ENCODE results near the gene IGDCC3.

Gene IGDCC3

GRCh38 chr15:65300924-65301441 is 76.8 kb downstream of the IGDCC3 start:
- DNase-seq (ENCODE audit: low read depth in 2 of 2, low spot score in 1 of 2) = no peak

GRCh38 chr15:65298731-65299130 is 79.1 kb downstream of the IGDCC3 start:
- DNase-seq (ENCODE audit: low read depth in 2 of 2, low spot score in 1 of 2) = no peak

GRCh38 chr15:65292938-65293518 is 84.8 kb downstream of the IGDCC3 start:
- DNase-seq (ENCODE audit: low read depth in 2 of 2, low spot score in 1 of 2) = no peak

- DNase-seq (ENCODE audit: low read depth in 2 of 2, low spot score in 1 of 2) = no peak
Observed at GRCh38 chr15:65290228-65290627, 87.6 kb downstream of the IGDCC3 start.

GRCh38 chr15:65289261-65289854 is 88.4 kb downstream of the IGDCC3 start:
- no peak for DNase-seq (ENCODE audit: low read depth in 2 of 2, low spot score in 1 of 2)

GRCh38 chr15:65287520-65287855 is 90.3 kb downstream of the IGDCC3 start:
- no peak for DNase-seq (ENCODE audit: low read depth in 2 of 2, low spot score in 1 of 2)

- DNase-seq (ENCODE audit: low read depth in 2 of 2, low spot score in 1 of 2) = peak; percentile 71 to 88
Observed at GRCh38 chr15:65286704-65287519, 90.9 kb downstream of the IGDCC3 start, which contains the start of gene PARP16. Gene PARP16, minus strand, starts transcription at chr15:65286883. Its CDS starts 457 bp downstream, at chr15:65286426.

GRCh38 chr15:65286069-65286703 is 91.6 kb downstream of the IGDCC3 start:
- no peak for DNase-seq (ENCODE audit: low read depth in 2 of 2, low spot score in 1 of 2)

GRCh38 chr15:65285291-65286068 is 92.3 kb downstream of the IGDCC3 start:
- no peak for DNase-seq (ENCODE audit: low read depth in 2 of 2, low spot score in 1 of 2)

GRCh38 chr15:65278480-65278879 is 99.3 kb downstream of the IGDCC3 start:
- DNase-seq (ENCODE audit: low read depth in 2 of 2, low spot score in 1 of 2) = no peak

All from stimulated activated CD8-positive, alpha-beta memory T cell treated with anti-CD3 and anti-CD28 coated beads, Interleukin-4, amount 100 ng/mL, for 4 hours (primary cell).